ENCODE data around the gene GET4. TPM values are rescaled to one million over a fixed set of nuclear protein-coding genes. Genes with fewer than 3 reads are reported as not detected.

GET4 gene
- total RNA-seq, 2 donors from 2014 or later: 50.0 to 91.9 TPM

GRCh38 chr7:934469-935163, 58.3 kb downstream of the GET4 start:
- Histone ChIP-seq H3K27ac (no peak overlapping the region), H3K4me3 (no peak overlapping the region), H3K27me3 (replicated peaks; ENCODE audit: insufficient read depth) (no peaks in the 10 kb centered on the region), H3K4me1 (replicated peaks) (no peaks in the 10 kb centered on the region), H3K36me3 (no peaks in the 10 kb centered on the region), H3K9me3 (no peaks in the 10 kb centered on the region)
- WGBS: 84% methylated on average over 22 of the region's 34 CpGs
- no peak for TF ChIP-seq CTCF (IDR thresholded peaks at IDR 0.05)
- DNase-seq (ENCODE audit: low spot score): no peak
- intact Hi-C loops (cut with DNase I): no loop called here

GRCh38 chr7:935164-935873, 59.0 kb downstream of the GET4 start:
- Histone ChIP-seq H3K27me3 (replicated peaks; ENCODE audit: insufficient read depth) (no peaks in the 10 kb centered on the region), H3K9me3 (no peaks in the 10 kb centered on the region), H3K36me3 (no peaks in the 10 kb centered on the region), H3K4me1 (replicated peaks) (no peaks in the 10 kb centered on the region), H3K27ac (no peak overlapping the region), H3K4me3 (no peak overlapping the region)
- intact Hi-C loops (cut with DNase I): no loop called here
- WGBS: 87% methylated on average over 38 of the region's 46 CpGs
- no peak for TF ChIP-seq POLR2AphosphoS5 (IDR thresholded peaks at IDR 0.05)
- no peak for TF ChIP-seq POLR2A (IDR thresholded peaks at IDR 0.05)
- no peak for TF ChIP-seq CTCF (IDR thresholded peaks at IDR 0.05)
- no peak for DNase-seq (ENCODE audit: low spot score)

- no peak overlapping the region for H3K4me3 ChIP-seq
- H3K9me3 ChIP-seq: no peaks in the 10 kb centered on the region
- no peaks in the 10 kb centered on the region for H3K4me1 ChIP-seq (replicated peaks)
- intact Hi-C loops (cut with DNase I): no loop called here
- no peaks in the 10 kb centered on the region for H3K27me3 ChIP-seq (replicated peaks; ENCODE audit: insufficient read depth)
- no peak for TF ChIP-seq POLR2A (IDR thresholded peaks at IDR 0.05)
- TF ChIP-seq CTCF (IDR thresholded peaks at IDR 0.05): no peak
- TF ChIP-seq POLR2AphosphoS5 (IDR thresholded peaks at IDR 0.05): no peak
- no peaks in the 10 kb centered on the region for H3K36me3 ChIP-seq
- 94% methylated on average over 28 of the region's 28 CpGs for WGBS
- no peak for DNase-seq (ENCODE audit: low spot score)
- H3K27ac ChIP-seq: no peak overlapping the region
Measured at GRCh38 chr7:935874-936385, 59.6 kb downstream of the GET4 start.

- intact Hi-C loops (cut with DNase I): no loop called here
- no peaks in the 10 kb centered on the region for H3K9me3 ChIP-seq
- 86% methylated on average over 20 of the region's 22 CpGs for WGBS
- H3K4me1 ChIP-seq (replicated peaks): no peaks in the 10 kb centered on the region
- no peak overlapping the region for H3K4me3 ChIP-seq
- TF ChIP-seq POLR2AphosphoS5 (IDR thresholded peaks at IDR 0.05) (no peak), POLR2A (IDR thresholded peaks at IDR 0.05) (no peak), CTCF (IDR thresholded peaks at IDR 0.05) (no peak)
- no peak for DNase-seq (ENCODE audit: low spot score)
- no peaks in the 10 kb centered on the region for H3K27me3 ChIP-seq (replicated peaks; ENCODE audit: insufficient read depth)
- no peak overlapping the region for H3K27ac ChIP-seq
- no peaks in the 10 kb centered on the region for H3K36me3 ChIP-seq
Measured at GRCh38 chr7:936386-937054, 60.2 kb downstream of the GET4 start.
